Endodermal cell (in vitro differentiated cells): ENCODE data around the gene LRRC53. TPM values are rescaled to one million over a fixed set of nuclear protein-coding genes. Genes with fewer than 3 reads are reported as not detected.

ENCODE experiments used
- DNase-seq: peaks from one replicate; pipeline ENCODE4 v3.0.0-alpha.2; 2017
- H3K27ac ChIP-seq: 2 replicates; pipeline ENCODE4 v1.5.1; 2013; ENCODE audit warnings: mild to moderate bottlenecking, low read depth, low read length, moderate library complexity
- H3K27me3 ChIP-seq: 2 replicates; pipeline ENCODE4 v1.6.1; 2013; ENCODE audit warnings: mild to moderate bottlenecking, low read length, moderate library complexity; ENCODE audit not compliant: insufficient read depth, control insufficient read depth, poor library complexity, severe bottlenecking
- H3K36me3 ChIP-seq: 2 replicates; pipeline ENCODE4 v1.7.0; 2013; ENCODE audit warnings: mild to moderate bottlenecking, low read length, moderate library complexity; ENCODE audit not compliant: control insufficient read depth, insufficient read depth
- H3K4me1 ChIP-seq: one replicate; pipeline ENCODE4 v1.7.0; 2013; ENCODE audit warnings: low read length; ENCODE audit not compliant: control insufficient read depth, insufficient read depth
- H3K4me3 ChIP-seq: 2 replicates; pipeline ENCODE4 v1.5.1; 2013; ENCODE audit warnings: mild to moderate bottlenecking, low read length, moderate library complexity
- H3K9ac ChIP-seq: 2 replicates; pipeline ENCODE4 v1.6.1; 2013; ENCODE audit warnings: mild to moderate bottlenecking, low read length, moderate library complexity; ENCODE audit not compliant: poor library complexity, severe bottlenecking; ENCODE audit errors: extremely low read depth
- H3K9me3 ChIP-seq: 2 replicates; pipeline ENCODE4 v1.6.1; 2013; ENCODE audit warnings: mild to moderate bottlenecking, low read length, moderate library complexity; ENCODE audit not compliant: control insufficient read depth
- H3K27ac Mint-ChIP-seq: 2 replicates; pipeline ENCODE4 v1.8.0; 2020; ENCODE audit warnings: mixed read lengths
- H3K27me3 Mint-ChIP-seq: 2 replicates; pipeline ENCODE4 v1.8.0; 2021; ENCODE audit warnings: mild to moderate bottlenecking, mixed read lengths; ENCODE audit not compliant: insufficient read depth
- H3K36me3 Mint-ChIP-seq: 2 replicates; pipeline ENCODE4 v1.8.0; 2020; ENCODE audit warnings: low read depth, mixed read lengths
- H3K4me1 Mint-ChIP-seq: 2 replicates; pipeline ENCODE4 v1.8.0; 2020; ENCODE audit warnings: mixed read lengths
- H3K4me3 Mint-ChIP-seq: 2 replicates; pipeline ENCODE4 v1.8.0; 2020; ENCODE audit warnings: mild to moderate bottlenecking, moderate library complexity, mixed read lengths
- H3K9me3 Mint-ChIP-seq: 2 replicates; pipeline ENCODE4 v1.8.0; 2020; ENCODE audit warnings: mild to moderate bottlenecking, mixed read lengths
- WGBS, 2 experiments: methylation state at CpG; one replicate each; pipeline versions ENCODE4 v1.1.5 to v1.1.7; 2013; ENCODE audit warnings: missing lambda C conversion rate in 2 of 2, mixed read lengths in 1 of 2; ENCODE audit not compliant: insufficient coverage in 1 of 2, insufficient read length in 1 of 2; 5-methylcytosine and 5-hydroxymethylcytosine counted together
- total RNA-seq, 2 donors: library from RNA; stranded (reverse); fragmentation: NEBNext Ultra II Directional in 1 of 2; extraction: Animal tissue kit (Norgen Biotek cat#: 25700) in 1 of 2; gene quantifications; 2 replicates in 1 of 2; 3 replicates in 1 of 2; pipeline ENCODE4 v1.2.1, GENCODE V29; 2021
- TF ChIP-seq, protein P1 (sequence below): fragments of 200-600 bp; sonication (generic); conservative IDR thresholded peaks from 2 replicates; pipeline ENCODE4 v1.5.0; 2021; ENCODE audit warnings: antibody characterized with exemption, mild to moderate bottlenecking

The LRRC53 gene
- total RNA-seq, 2 donors from 2014 or later: not detected

DNA sequence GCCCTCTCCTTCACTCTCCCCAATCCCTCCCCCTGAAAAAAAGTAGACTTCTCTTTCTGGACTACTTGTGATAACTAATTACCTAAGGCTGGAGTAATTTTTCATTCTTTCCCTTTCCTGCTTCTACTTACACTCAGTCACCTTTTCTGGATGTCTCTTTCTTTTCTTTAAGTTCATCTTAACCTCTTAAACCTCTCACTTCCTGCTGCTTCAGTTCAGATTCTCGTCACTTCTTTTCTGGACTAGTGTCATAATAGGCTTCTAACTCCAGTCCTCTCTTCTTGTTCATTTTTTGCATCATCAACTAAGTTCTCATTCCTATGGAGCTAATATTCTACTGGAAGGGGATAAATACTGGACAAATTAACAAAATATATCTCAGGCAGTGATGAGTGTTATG, 75.4 kb downstream of the LRRC53 start:
- H3K9me3 Mint-ChIP-seq: no peaks in the 10 kb centered on the region
- Histone ChIP-seq H3K9ac (no peak overlapping the region), H3K4me3 (no peak overlapping the region), H3K27ac (no peak overlapping the region), H3K9me3 (no peaks in the 10 kb centered on the region), H3K36me3 (no peaks in the 10 kb centered on the region), H3K27me3 (no peaks in the 10 kb centered on the region), H3K4me1 (no peaks in the 10 kb centered on the region)
- TF ChIP-seq, protein P1, sequence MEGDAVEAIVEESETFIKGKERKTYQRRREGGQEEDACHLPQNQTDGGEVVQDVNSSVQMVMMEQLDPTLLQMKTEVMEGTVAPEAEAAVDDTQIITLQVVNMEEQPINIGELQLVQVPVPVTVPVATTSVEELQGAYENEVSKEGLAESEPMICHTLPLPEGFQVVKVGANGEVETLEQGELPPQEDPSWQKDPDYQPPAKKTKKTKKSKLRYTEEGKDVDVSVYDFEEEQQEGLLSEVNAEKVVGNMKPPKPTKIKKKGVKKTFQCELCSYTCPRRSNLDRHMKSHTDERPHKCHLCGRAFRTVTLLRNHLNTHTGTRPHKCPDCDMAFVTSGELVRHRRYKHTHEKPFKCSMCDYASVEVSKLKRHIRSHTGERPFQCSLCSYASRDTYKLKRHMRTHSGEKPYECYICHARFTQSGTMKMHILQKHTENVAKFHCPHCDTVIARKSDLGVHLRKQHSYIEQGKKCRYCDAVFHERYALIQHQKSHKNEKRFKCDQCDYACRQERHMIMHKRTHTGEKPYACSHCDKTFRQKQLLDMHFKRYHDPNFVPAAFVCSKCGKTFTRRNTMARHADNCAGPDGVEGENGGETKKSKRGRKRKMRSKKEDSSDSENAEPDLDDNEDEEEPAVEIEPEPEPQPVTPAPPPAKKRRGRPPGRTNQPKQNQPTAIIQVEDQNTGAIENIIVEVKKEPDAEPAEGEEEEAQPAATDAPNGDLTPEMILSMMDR: no peak
- H3K27me3 Mint-ChIP-seq: peaks cover 1% of the 10 kb centered on the region
- H3K36me3 Mint-ChIP-seq: no peaks in the 10 kb centered on the region
- no peak for DNase-seq
- 97 to 100% methylated on average over 1 of the region's 1 CpG for WGBS, 2 experiments
- no peak overlapping the region for H3K27ac Mint-ChIP-seq
- no peak overlapping the region for H3K4me3 Mint-ChIP-seq
- H3K4me1 Mint-ChIP-seq: no peaks in the 10 kb centered on the region

DNA sequence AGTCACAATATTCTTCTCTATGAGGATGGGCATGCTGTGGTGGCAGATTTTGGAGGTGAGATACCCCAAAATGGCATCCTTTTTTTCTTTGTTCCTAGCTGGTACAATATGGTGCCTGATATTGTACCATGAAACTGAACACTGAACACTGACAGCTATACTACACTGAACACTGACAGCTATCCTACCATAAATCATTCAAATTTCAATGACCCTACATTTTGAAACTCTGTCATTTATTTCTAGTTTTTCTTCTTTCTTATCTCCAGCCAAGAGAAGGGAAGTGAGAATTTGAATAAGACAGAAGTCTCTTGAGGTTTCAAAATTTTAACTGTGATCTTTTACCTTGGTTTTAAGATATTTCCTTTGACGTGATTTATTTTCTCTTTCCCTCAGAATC, 76.3 kb downstream of the LRRC53 start:
- Histone ChIP-seq H3K9ac (no peak overlapping the region), H3K4me3 (no peak overlapping the region), H3K9me3 (no peaks in the 10 kb centered on the region), H3K36me3 (no peaks in the 10 kb centered on the region), H3K27ac (no peak overlapping the region), H3K27me3 (no peaks in the 10 kb centered on the region), H3K4me1 (no peaks in the 10 kb centered on the region)
- TF ChIP-seq, protein P1: no peak
- peaks cover 1% of the 10 kb centered on the region for H3K27me3 Mint-ChIP-seq
- 91% methylated on average over 1 of the region's 1 CpG; no CpG with 5 or more reads in 1 of the 2 experiments for WGBS, 2 experiments
- H3K36me3 Mint-ChIP-seq: no peaks in the 10 kb centered on the region
- no peak overlapping the region for H3K27ac Mint-ChIP-seq
- no peak overlapping the region for H3K4me3 Mint-ChIP-seq
- DNase-seq: no peak
- no peaks in the 10 kb centered on the region for H3K9me3 Mint-ChIP-seq
- H3K4me1 Mint-ChIP-seq: no peaks in the 10 kb centered on the region

DNA sequence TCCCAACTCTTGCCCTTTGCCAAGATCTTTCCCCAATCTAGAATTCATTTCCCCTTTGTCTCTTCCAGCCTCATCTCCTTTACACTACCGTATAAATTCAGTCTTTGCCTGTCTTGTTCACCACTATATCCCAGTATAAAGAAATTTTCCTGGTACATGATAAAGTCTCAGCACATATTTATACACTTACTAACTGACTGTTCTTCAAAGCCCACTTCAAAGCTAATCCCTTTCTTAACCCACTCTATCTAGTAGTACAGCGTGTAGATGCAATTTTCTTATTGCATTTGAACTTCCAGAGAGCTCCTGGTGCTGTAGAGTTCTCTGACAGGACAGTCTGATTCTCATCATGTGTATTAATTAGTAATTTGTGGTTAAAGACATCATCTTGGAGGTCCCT, 78.1 kb downstream of the LRRC53 start:
- H3K9ac ChIP-seq: no peak overlapping the region
- no peaks in the 10 kb centered on the region for H3K9me3 ChIP-seq
- Mint-ChIP-seq H3K27ac (no peak overlapping the region), H3K4me1 (no peaks in the 10 kb centered on the region), H3K36me3 (no peaks in the 10 kb centered on the region), H3K9me3 (no peaks in the 10 kb centered on the region), H3K4me3 (no peak overlapping the region), H3K27me3 (peaks cover 1% of the 10 kb centered on the region)
- WGBS, 2 experiments: 97 to 100% methylated on average over 1 to 2 of the region's 2 CpGs
- H3K4me1 ChIP-seq: peaks cover 8% of the 10 kb centered on the region
- H3K27ac ChIP-seq: no peak overlapping the region
- no peaks in the 10 kb centered on the region for H3K36me3 ChIP-seq
- TF ChIP-seq, protein P1: no peak
- DNase-seq: no peak
- H3K27me3 ChIP-seq: no peaks in the 10 kb centered on the region
- H3K4me3 ChIP-seq: no peak overlapping the region
